Heart right ventricle (tissue), 16 donors: ENCODE results near the gene GPR149. TPM values are rescaled to one million over a fixed set of nuclear protein-coding genes. Genes with fewer than 3 reads are reported as not detected.

Source experiments
- ATAC-seq, 8 donors: fragments of 200-7000 bp; cut with Tn5 transposase; one replicate each; pipeline ENCODE4 v1.9.1; 2020; ENCODE audit warnings: mild to moderate bottlenecking in 8 of 8, moderate library complexity in 8 of 8, moderate number of reproducible peaks in 1 of 8
- DNase-seq, 2 donors: peaks; one replicate each; pipeline ENCODE4 v3.0.0-alpha.2; 2020
- H3K27ac ChIP-seq, 10 donors: fragments of 200-600 bp; sonication (generic) in 2 of 10; one replicate each; pipeline versions ENCODE4 v1.5.0 to v1.8.0; 2020 to 2022; ENCODE audit warnings: mild to moderate bottlenecking in 3 of 10
- H3K27me3 ChIP-seq, 7 donors: fragments of 200-600 bp; one replicate each; pipeline ENCODE4 v1.8.0; 2021 to 2022; ENCODE audit warnings: mild to moderate bottlenecking in 2 of 7
- H3K36me3 ChIP-seq, 9 donors: fragments of 200-600 bp; sonication (generic) in 1 of 9; one replicate each; pipeline versions ENCODE4 v1.5.0 to v1.8.0; 2020 to 2022; ENCODE audit warnings: mild to moderate bottlenecking in 2 of 9
- H3K4me1 ChIP-seq, 9 donors: fragments of 200-600 bp; sonication (generic) in 1 of 9; one replicate each; pipeline versions ENCODE4 v1.5.0 to v1.8.0; 2020 to 2022; ENCODE audit warnings: mild to moderate bottlenecking in 4 of 9
- H3K4me3 ChIP-seq, 10 donors: fragments of 200-600 bp; sonication (generic) in 2 of 10; one replicate each; pipeline versions ENCODE4 v1.5.0 to v1.8.0; 2020 to 2022; ENCODE audit warnings: mild to moderate bottlenecking in 7 of 10, moderate library complexity in 2 of 10
- H3K9me3 ChIP-seq, 11 donors: fragments of 200-600 bp in 10 of 11; sonication (generic) in 2 of 11; one replicate each; pipeline versions ENCODE4 v1.5.0 to v1.8.0; 2013 to 2022; ENCODE audit warnings: mild to moderate bottlenecking in 2 of 11, control low read depth in 1 of 11, moderate library complexity in 1 of 11
- CTCF ChIP-seq, 9 donors: fragments of 200-600 bp; sonication (generic) in 2 of 9; IDR thresholded peaks; one replicate each; pipeline versions ENCODE4 v1.5.0 to v1.8.0; 2021 to 2022; ENCODE audit warnings: antibody characterized with exemption in 9 of 9, mild to moderate bottlenecking in 5 of 9, moderate library complexity in 1 of 9
- WGBS, 2 donors: extraction: QIAGEN DNeasy Blood & Tissue Kit; methylation state at CpG; one replicate each; pipeline ENCODE4 v1.1.7; 2013; ENCODE audit warnings: inconsistent platforms in 1 of 2; 5-methylcytosine and 5-hydroxymethylcytosine counted together
- intact Hi-C, 10 donors: fragments of 100-400 bp; cut with DNase I; formaldehyde crosslinking; loops; one replicate each; pipeline versions ENCODE4 v1.11.1 to v1.14.2; 2022
- polyA plus RNA-seq, 2 donors: library from polyadenylated mRNA; stranded (reverse); fragments of 200-250 nt; gene quantifications; one replicate each; pipeline ENCODE4 v1.2.3, GENCODE V29; 2013
- total RNA-seq, 10 donors: library from RNA; stranded (reverse); fragmentation: NEBNext Ultra II Directional in 3 of 10; extraction: Animal tissue kit (Norgen Biotek cat#: 25700) in 3 of 10; gene quantifications; one replicate each; pipeline versions ENCODE4 v1.2.1 to v1.2.4, GENCODE V29; 2021 to 2023
- donor health status: Arrhythmogenic right ventricular cardiomyopathy.
- donor health status: ischemic (EF 13 %, LVEDD 7.1; RV severe dilation, severe dysfunction).
- donor health status: healthy with polysubstance abuse.
- donor health status: DM: no; HTN: yes; CAD: no.
- donor health status: DM: no; HTN: no; CAD: no.
- donor health status: ischemic (EF 25% LVEDD 6.9; RV normal size, moderate dysfunction).
- donor health status: ischemic (EF 25% LVEDD 5.7; RV mildly dilated, moderate dysfunction).
- donor health status: healthy.
- donor health status: DM: yes; HTN: yes; CAD: no.
- donor health status: Ischemic cardiomyopathy.
- donor health status: ischemic (EF 35%, LVEDD 5.7; RV mildly dilated, moderate dysfunction).
- donor health status: nonischemic (EF 11% LVEDD 7.7; RV severe dilation, severe dysfunction).
- donor health status: DM: yes; HTN: yes; CAD: no.
- donor health status: PGD.
- donor health status: ischemic (EF 29% LVEDD 5.4; RV normal size, mild dysfunction).
- donor health status: nonischemic (EF 23%, LVEDD 6.1; RV moderate dilation, normal function).

GPR149 gene
- total and polyA plus RNA-seq, 12 donors, result not detected

DNA sequence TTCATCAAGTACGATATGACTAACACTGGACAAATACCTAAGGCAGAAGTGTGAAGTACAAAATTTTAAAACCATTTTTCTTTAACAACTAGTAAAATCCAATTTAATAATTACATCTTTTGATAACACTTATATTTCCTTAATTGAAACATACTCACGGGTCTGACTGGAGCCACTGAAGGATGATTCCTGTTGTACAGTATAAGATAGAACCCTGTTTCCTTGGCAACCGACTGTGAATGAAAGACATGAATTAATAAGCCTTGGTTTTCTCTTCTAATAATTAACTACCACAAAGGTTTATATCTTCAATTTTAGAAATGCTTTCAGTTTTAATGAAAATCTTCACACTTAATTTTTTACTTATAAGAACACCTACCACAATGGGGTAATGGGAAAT lies 125.1 kb downstream of the GPR149 start:
- WGBS, 2 donors, result 93 to 94% methylated on average over 3 of the region's 3 CpGs
- Histone ChIP-seq H3K4me3 (no peak overlapping the region), H3K36me3 (peaks cover 0 to 99% (median 56%) of the 10 kb centered on the region in 9 donors), H3K9me3 (no peaks in the 10 kb centered on the region), H3K4me1 (no peaks in the 10 kb centered on the region), H3K27me3 (no peaks in the 10 kb centered on the region), H3K27ac (no peak overlapping the region)
- DNase-seq (no peak), ATAC-seq (no peak)
- intact Hi-C loops, result no loop called here
- no peak for TF ChIP-seq CTCF (IDR thresholded peaks at IDR 0.05)

DNA sequence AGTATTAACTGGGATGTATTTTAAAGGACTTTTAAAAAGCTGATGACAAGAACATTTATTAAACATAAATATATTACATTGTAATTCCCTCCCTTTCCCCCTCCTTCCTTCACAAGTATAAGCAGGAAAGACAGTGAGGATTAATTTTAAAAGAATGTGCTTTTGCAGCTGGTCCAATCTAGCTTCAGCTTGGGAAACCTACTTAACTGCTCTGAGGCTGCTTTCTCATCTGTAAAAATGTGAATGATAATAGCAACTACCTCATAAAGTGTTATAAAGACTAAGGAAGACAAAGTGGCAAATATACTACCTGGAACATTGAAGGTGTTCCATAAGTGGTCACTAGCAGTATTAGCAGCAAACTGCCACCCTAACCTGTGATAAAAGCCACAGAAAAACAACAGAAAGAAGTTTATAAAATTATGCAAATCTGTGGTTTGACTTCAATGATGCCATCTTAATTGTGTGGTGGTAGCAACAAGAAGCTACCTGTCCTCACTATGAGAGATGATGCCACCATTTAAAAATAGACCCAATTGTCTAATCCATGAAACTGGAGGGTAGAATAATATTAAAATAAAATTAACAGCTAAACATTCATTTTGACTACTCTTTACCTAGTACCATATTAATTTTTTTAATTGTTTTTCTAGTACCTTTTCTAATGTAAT lies 125.7 kb downstream of the GPR149 start:
- ATAC-seq (no peak), DNase-seq (no peak)
- TF ChIP-seq CTCF (IDR thresholded peaks at IDR 0.05), result no peak
- no peak overlapping the region for H3K4me3 ChIP-seq
- intact Hi-C loops, result no loop called here
- peaks cover 0 to 99% (median 56%) of the 10 kb centered on the region in 9 donors for H3K36me3 ChIP-seq
- H3K27me3 ChIP-seq, result no peaks in the 10 kb centered on the region
- no peaks in the 10 kb centered on the region for H3K9me3 ChIP-seq
- H3K4me1 ChIP-seq, result no peaks in the 10 kb centered on the region
- no peak overlapping the region for H3K27ac ChIP-seq

GRCh38 chr3:154301561-154301960 lies 128.4 kb downstream of the GPR149 start:
- Histone ChIP-seq H3K27ac (no peak overlapping the region), H3K4me1 (peaks cover 0 to 7% (median 0%) of the 10 kb centered on the region in 9 donors), H3K36me3 (peaks cover 0 to 100% (median 56%) of the 10 kb centered on the region in 9 donors), H3K4me3 (no peak overlapping the region), H3K9me3 (no peaks in the 10 kb centered on the region), H3K27me3 (no peaks in the 10 kb centered on the region)
- DNase-seq (no peak), ATAC-seq (no peak)
- WGBS, 2 donors, result 78 to 83% methylated on average over 3 of the region's 3 CpGs
- no peak for TF ChIP-seq CTCF (IDR thresholded peaks at IDR 0.05)
- intact Hi-C loops, result no loop called here

GRCh38 chr3:154294016-154294415 lies 136.0 kb downstream of the GPR149 start:
- H3K9me3 ChIP-seq, result no peaks in the 10 kb centered on the region
- ATAC-seq (no peak), DNase-seq (no peak)
- peaks cover 0 to 100% (median 61%) of the 10 kb centered on the region in 9 donors for H3K36me3 ChIP-seq
- H3K27ac ChIP-seq, result no peak overlapping the region
- H3K4me1 ChIP-seq, result peaks cover 0 to 7% (median 0%) of the 10 kb centered on the region in 9 donors
- no peak for TF ChIP-seq CTCF (IDR thresholded peaks at IDR 0.05)
- H3K4me3 ChIP-seq, result no peak overlapping the region
- 98 to 99% methylated on average over 2 of the region's 2 CpGs for WGBS, 2 donors
- intact Hi-C loops, result no loop called here
- no peaks in the 10 kb centered on the region for H3K27me3 ChIP-seq
